Testis (tissue), 3 donors: Measurements from ENCODE around the gene NAA80. TPM values are rescaled to one million over a fixed set of nuclear protein-coding genes. Genes with fewer than 3 reads are reported as not detected.

ENCODE experiments used
- DNase-seq: peaks from one replicate; pipeline ENCODE4 v3.0.0-alpha.2; 2019
- H3K27ac ChIP-seq, 2 donors: fragments of 200-600 bp; sonication (generic); one replicate each; pipeline ENCODE4 v1.5.1; 2019
- H3K27me3 ChIP-seq: fragments of 200-600 bp; sonication (generic); one replicate; pipeline ENCODE4 v1.5.1; 2019
- H3K36me3 ChIP-seq: fragments of 200-600 bp; sonication (generic); one replicate; pipeline ENCODE4 v1.5.1; 2017; ENCODE audit warnings: low read depth; ENCODE audit errors: missing control alignments
- H3K4me1 ChIP-seq: fragments of 200-600 bp; sonication (generic); one replicate; pipeline ENCODE4 v1.5.1; 2019
- H3K4me3 ChIP-seq, 2 donors: fragments of 200-600 bp; sonication (generic); one replicate each; pipeline ENCODE4 v1.5.1; 2017 to 2019
- H3K9me3 ChIP-seq: fragments of 200-600 bp; sonication (generic); one replicate; pipeline ENCODE4 v1.5.1; 2017
- POLR2A ChIP-seq: fragments of 450-650 bp; IDR thresholded peaks from one replicate; pipeline ENCODE4 v1.6.1; 2017; ENCODE audit warnings: antibody characterized with exemption, mild to moderate bottlenecking, moderate library complexity
- WGBS, 2 donors: methylation state at CpG; one replicate each; pipeline ENCODE4 v1.1.5; 2018; 5-methylcytosine and 5-hydroxymethylcytosine counted together
- intact Hi-C: fragments of 100-400 bp; cut with DNase I; formaldehyde crosslinking; loops from one replicate; pipeline ENCODE4 v1.15.1; 2023; ENCODE audit warnings: low total_unique reads
- polyA plus RNA-seq: library from polyadenylated mRNA; stranded (reverse); fragments of 350-450 nt; fragmentation: Illumina TruSeq; extraction: RNeasy Lipid Tissue Mini Kit (QIAGEN cat#74804); gene quantifications from one replicate; pipeline ENCODE4 v1.2.3, GENCODE V29; 2014; ENCODE audit warnings: low read depth, low replicate concordance; ENCODE audit not compliant: insufficient read depth
- total RNA-seq, 2 donors: library from RNA; depleted of rRNA; stranded (reverse); fragments of >200 nt; gene quantifications; one replicate each; pipeline ENCODE4 v1.2.3, GENCODE V29; 2016
- TF ChIP-seq, protein P1 (sequence below), 3 experiments: fragments of 450-650 bp in 2 of 3; fragments of 200-600 bp in 1 of 3; sonication (generic) in 1 of 3; IDR thresholded peaks; one replicate each; pipeline ENCODE4 v1.5.1; 2016 to 2019; ENCODE audit warnings: antibody characterized with exemption in 3 of 3, mild to moderate bottlenecking in 2 of 3, moderate library complexity in 1 of 3

Gene NAA80
- total and polyA plus RNA-seq, 3 donors from 2014 or later, result 37.9 to 79.4 (median 72.4) TPM

DNA sequence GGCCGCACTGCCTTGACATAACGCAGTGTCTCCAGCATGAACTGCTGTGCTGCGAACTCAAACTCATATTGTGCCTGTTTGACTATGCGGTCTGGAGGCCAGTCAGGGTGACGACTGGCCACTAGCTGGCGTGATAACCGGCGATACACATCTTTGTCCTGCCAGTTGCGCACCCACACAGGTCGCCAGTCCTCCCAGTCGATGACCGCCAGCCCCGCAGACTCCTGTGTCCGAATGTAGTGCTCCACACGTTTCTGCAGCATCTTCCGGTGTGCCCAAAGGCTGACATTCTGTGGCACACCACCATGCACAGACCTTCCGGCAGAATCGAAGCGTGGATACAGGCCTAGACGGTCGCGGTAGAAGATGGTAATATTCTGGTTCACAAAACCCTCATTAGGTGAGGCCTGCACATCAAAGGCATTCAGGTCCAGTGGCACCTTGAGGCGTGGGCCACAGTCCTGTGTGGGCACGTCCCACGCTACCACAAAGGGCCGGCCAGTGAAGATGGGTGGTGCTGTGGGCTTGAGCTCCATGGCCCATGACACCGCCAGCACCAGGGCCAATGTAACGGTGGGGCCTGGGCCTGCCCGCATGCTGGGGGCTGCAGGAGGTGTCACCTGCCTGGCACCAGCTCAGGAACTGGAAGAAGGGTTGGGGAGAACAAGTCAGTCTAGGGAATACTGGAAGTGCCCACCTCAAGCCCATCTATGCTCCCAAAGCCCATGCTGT, 20.9 kb upstream of the NAA80 start:
- 46 to 76% methylated on average over 22 to 29 of the region's 29 CpGs for WGBS, 2 donors
- no peak for TF ChIP-seq POLR2A
- TF ChIP-seq, protein P1, sequence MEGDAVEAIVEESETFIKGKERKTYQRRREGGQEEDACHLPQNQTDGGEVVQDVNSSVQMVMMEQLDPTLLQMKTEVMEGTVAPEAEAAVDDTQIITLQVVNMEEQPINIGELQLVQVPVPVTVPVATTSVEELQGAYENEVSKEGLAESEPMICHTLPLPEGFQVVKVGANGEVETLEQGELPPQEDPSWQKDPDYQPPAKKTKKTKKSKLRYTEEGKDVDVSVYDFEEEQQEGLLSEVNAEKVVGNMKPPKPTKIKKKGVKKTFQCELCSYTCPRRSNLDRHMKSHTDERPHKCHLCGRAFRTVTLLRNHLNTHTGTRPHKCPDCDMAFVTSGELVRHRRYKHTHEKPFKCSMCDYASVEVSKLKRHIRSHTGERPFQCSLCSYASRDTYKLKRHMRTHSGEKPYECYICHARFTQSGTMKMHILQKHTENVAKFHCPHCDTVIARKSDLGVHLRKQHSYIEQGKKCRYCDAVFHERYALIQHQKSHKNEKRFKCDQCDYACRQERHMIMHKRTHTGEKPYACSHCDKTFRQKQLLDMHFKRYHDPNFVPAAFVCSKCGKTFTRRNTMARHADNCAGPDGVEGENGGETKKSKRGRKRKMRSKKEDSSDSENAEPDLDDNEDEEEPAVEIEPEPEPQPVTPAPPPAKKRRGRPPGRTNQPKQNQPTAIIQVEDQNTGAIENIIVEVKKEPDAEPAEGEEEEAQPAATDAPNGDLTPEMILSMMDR (IDR thresholded peaks at IDR 0.05), result no peak

DNA sequence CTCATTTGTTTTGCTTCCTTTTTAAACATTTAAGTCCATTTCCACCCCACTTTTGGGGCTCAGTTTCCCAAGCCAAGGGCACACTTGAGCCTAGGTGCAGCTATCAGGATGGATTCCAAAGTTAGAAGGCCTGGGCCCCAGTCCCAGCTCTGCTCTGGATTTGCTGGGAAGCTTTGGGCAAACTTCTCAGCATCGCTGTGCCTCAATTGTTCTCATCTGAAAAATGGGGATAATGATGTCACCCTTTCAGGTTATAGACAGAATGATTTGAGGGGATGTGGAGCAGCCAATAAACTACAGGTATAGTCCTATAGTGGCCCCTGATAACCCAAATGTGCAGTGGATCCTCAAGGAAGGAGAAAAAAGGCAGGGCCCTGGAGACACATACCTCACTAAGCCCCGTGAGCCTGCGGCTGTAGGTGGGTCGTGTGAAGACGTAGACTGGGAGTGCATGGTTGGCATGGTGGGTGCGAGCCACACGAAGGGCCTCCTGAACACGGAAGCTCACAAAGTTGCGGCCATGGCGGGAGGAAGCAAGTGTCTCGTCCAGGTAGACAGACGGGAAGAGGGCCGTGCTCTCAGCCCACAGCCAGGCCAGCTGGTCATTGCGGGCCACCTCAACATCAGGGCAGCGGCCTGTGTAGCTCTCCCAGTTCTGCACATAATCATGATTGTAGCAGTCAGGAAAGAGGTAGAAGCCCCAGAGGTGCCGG, 20.1 kb upstream of the NAA80 start:
- H3K36me3 ChIP-seq, result no peaks in the 10 kb centered on the region
- DNase-seq, result no peak
- no peak overlapping the region for H3K4me3 ChIP-seq
- WGBS, 2 donors, result 83 to 90% methylated on average over 16 of the region's 16 CpGs
- TF ChIP-seq, protein P1 (IDR thresholded peaks at IDR 0.05), result no peak
- TF ChIP-seq POLR2A, result no peak
- H3K27ac ChIP-seq, result no peak overlapping the region
- H3K27me3 ChIP-seq, result no peaks in the 10 kb centered on the region
- peaks cover 52% of the 10 kb centered on the region for H3K4me1 ChIP-seq
- H3K9me3 ChIP-seq, result no peaks in the 10 kb centered on the region
- intact Hi-C loops, result no loop called here

More for the DNA sequence above, 20.9 kb upstream of the NAA80 start:
- H3K4me3 ChIP-seq, result peak overlapping the region; percentile 76 to 82
- no peaks in the 10 kb centered on the region for H3K9me3 ChIP-seq
- intact Hi-C loops, result loop anchor here (10.0 kb wide), 1 partner anchor 65 kb away; no protein-coding TSS in a partner anchor
- peak overlapping the region; percentile 93 to 96 for H3K27ac ChIP-seq
- H3K4me1 ChIP-seq, result peaks cover 53% of the 10 kb centered on the region
- no peaks in the 10 kb centered on the region for H3K36me3 ChIP-seq
- DNase-seq, result no peak
- H3K27me3 ChIP-seq, result no peaks in the 10 kb centered on the region

DNA sequence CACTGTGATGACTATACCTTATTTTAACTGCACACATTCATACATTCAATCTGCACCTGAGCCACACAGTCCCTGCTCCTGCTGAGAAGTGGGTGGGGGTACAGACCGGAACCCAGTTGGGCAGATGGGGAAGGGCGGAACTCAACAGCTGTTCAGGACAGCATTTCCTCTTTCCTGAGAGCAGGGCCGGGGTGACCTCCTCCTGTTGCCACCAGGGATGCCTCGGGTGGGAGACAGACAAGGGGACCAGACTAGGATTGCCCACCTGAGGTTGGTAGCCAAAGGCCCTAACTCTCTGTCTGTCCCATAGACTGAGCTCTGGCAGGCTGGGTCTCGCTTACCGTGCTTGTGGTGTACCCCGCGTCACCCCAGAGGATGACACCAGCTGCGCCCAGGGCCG, 19.4 kb upstream of the NAA80 start:
- H3K27me3 ChIP-seq, result no peaks in the 10 kb centered on the region
- peaks cover 45% of the 10 kb centered on the region for H3K4me1 ChIP-seq
- DNase-seq, result no peak
- intact Hi-C loops, result no loop called here
- H3K36me3 ChIP-seq, result no peaks in the 10 kb centered on the region
- no peak overlapping the region for H3K27ac ChIP-seq
- H3K9me3 ChIP-seq, result no peaks in the 10 kb centered on the region
- TF ChIP-seq POLR2A, result no peak
- TF ChIP-seq, protein P1 (IDR thresholded peaks at IDR 0.05), result no peak
- WGBS, 2 donors, result 75 to 84% methylated on average over 6 to 10 of the region's 10 CpGs
- H3K4me3 ChIP-seq, result no peak overlapping the region

DNA sequence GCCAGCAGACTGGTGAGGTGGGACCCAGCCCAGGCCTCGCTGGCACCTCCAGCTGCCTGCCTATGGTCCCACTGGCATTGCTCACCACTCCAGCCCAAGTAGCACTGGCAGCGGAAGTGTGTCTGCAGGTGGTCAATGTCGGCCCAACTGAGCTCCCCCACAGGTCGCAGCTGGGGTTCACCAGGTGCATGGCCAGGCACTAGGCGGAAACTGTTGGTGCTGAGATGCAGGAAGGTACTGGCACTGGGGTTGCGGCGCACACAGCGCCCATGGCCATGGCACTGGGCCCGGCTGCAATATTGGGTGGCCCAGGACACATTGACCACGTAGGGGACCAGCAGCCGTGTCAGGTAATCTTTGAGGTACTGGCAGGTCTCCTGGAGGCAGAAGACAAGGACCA, 19.0 kb upstream of the NAA80 start:
- H3K27ac ChIP-seq, result no peak overlapping the region
- intact Hi-C loops, result no loop called here
- H3K27me3 ChIP-seq, result no peaks in the 10 kb centered on the region
- peaks cover 42% of the 10 kb centered on the region for H3K4me1 ChIP-seq
- no peaks in the 10 kb centered on the region for H3K36me3 ChIP-seq
- TF ChIP-seq POLR2A, result no peak
- TF ChIP-seq, protein P1 (IDR thresholded peaks at IDR 0.05), result no peak
- H3K4me3 ChIP-seq, result no peak overlapping the region
- no peaks in the 10 kb centered on the region for H3K9me3 ChIP-seq
- WGBS, 2 donors, result 84 to 91% methylated on average over 3 to 11 of the region's 11 CpGs
- DNase-seq, result no peak
